Suprapubic skin (tissue), 4 donors: ENCODE measurements around the gene EP300. TPM values are rescaled to one million over a fixed set of nuclear protein-coding genes. Genes with fewer than 3 reads are reported as not detected.
A peak's percentile ranks its signal among the peaks of the same experiment; 100 is the strongest.
"Not testable (repeated sequence)": the region's sequence is repeated elsewhere in the genome, so short reads cannot be mapped to it uniquely, and the experiment has no call there.

Source experiments
- DNase-seq, 2 donors: peaks; one replicate each; pipeline ENCODE4 v3.0.0-alpha.2; 2019; ENCODE audit warnings: low spot score in 2 of 2
- H3K27ac ChIP-seq: fragments of 200-600 bp; sonication (generic); one replicate; pipeline ENCODE4 v1.5.1; 2019
- H3K27me3 ChIP-seq: fragments of 200-600 bp; sonication (generic); one replicate; pipeline ENCODE4 v1.5.1; 2019
- H3K36me3 ChIP-seq: fragments of 200-600 bp; sonication (generic); one replicate; pipeline ENCODE4 v1.5.1; 2019
- H3K4me1 ChIP-seq: fragments of 200-600 bp; sonication (generic); one replicate; pipeline ENCODE4 v1.5.1; 2019
- H3K4me3 ChIP-seq: fragments of 200-600 bp; sonication (generic); one replicate; pipeline ENCODE4 v1.5.1; 2019; ENCODE audit warnings: mild to moderate bottlenecking
- H3K9me3 ChIP-seq: fragments of 200-600 bp; sonication (generic); one replicate; pipeline ENCODE4 v1.5.1; 2019
- EP300 ChIP-seq: sonication (generic); formaldehyde crosslinking; IDR thresholded peaks from one replicate; pipeline ENCODE4 v1.6.1; 2017; ENCODE audit warnings: antibody characterized with exemption
- POLR2A ChIP-seq, 2 donors: fragments of 450-650 bp; IDR thresholded peaks; one replicate each; pipeline ENCODE4 v1.6.1; 2017; ENCODE audit warnings: antibody characterized with exemption in 2 of 2, mild to moderate bottlenecking in 2 of 2, moderate library complexity in 2 of 2
- POLR2AphosphoS5 ChIP-seq, 3 donors: sonication (generic); formaldehyde crosslinking; IDR thresholded peaks; one replicate each; pipeline ENCODE4 v1.6.1; 2017; ENCODE audit warnings: antibody characterized with exemption in 3 of 3
- WGBS: methylation state at CpG from one replicate; pipeline ENCODE4 v1.1.5; 2018; 5-methylcytosine and 5-hydroxymethylcytosine counted together
- total RNA-seq, 4 donors: library from RNA; depleted of rRNA; stranded (reverse); fragments of >200 nt; gene quantifications; one replicate each; pipeline ENCODE4 v1.1.0, GENCODE V29; 2016
- TF ChIP-seq, protein P1 (sequence below), 2 donors: fragments of 200-600 bp in 1 of 2; fragments of 450-650 bp in 1 of 2; sonication (generic) in 1 of 2; IDR thresholded peaks; one replicate each; pipeline ENCODE4 v1.5.1; 2016 to 2019; ENCODE audit warnings: antibody characterized with exemption in 2 of 2, mild to moderate bottlenecking in 1 of 2, moderate library complexity in 1 of 2

Gene EP300
- 100 to 1,000 TPM; 103 to 172 (median 126) TPM for total RNA-seq

DNA sequence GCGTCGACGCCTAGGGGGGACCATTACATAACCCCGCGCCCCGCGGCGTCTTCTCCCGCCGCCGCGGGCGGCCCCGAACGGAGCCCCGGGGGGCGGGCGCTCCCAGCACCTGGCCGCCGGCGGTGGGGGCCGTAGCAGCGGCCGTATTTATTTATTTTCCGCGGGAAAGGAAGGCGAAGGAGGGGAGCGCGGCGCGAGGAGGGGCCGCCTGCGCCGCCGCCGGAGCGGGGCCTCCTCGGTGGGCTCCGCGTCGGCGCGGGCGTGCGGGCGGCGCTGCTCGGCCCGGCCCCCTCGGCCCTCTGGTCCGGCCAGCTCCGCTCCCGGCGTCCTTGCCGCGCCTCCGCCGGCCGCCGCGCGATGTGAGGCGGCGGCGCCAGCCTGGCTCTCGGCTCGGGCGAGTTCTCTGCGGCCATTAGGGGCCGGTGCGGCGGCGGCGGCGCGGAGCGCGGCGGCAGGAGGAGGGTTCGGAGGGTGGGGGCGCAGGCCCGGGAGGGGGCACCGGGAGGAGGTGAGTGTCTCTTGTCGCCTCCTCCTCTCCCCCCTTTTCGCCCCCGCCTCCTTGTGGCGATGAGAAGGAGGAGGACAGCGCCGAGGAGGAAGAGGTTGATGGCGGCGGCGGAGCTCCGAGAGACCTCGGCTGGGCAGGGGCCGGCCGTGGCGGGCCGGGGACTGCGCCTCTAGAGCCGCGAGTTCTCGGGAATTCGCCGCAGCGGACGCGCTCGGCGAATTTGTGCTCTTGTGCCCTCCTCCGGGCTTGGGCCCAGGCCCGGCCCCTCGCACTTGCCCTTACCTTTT is at the start of gene EP300:
Gene EP300, plus strand, starts transcription at position 570 of the 795 bp plus-strand sequence. CDS start 413 bp downstream, outside the sequence.
- peaks cover 47% of the 10 kb centered on the region for H3K4me1 ChIP-seq
- H3K27me3 ChIP-seq, result no peaks in the 10 kb centered on the region
- H3K36me3 ChIP-seq, result no peaks in the 10 kb centered on the region
- H3K9me3 ChIP-seq, result no peaks in the 10 kb centered on the region
- under 1% methylated on average over 22 of the region's 112 CpGs for WGBS
- H3K27ac ChIP-seq, result peak within 1 kb of the TSS; percentile 100
- peak within 1 kb of the TSS; percentile 99 for H3K4me3 ChIP-seq
- TF ChIP-seq, protein P1, sequence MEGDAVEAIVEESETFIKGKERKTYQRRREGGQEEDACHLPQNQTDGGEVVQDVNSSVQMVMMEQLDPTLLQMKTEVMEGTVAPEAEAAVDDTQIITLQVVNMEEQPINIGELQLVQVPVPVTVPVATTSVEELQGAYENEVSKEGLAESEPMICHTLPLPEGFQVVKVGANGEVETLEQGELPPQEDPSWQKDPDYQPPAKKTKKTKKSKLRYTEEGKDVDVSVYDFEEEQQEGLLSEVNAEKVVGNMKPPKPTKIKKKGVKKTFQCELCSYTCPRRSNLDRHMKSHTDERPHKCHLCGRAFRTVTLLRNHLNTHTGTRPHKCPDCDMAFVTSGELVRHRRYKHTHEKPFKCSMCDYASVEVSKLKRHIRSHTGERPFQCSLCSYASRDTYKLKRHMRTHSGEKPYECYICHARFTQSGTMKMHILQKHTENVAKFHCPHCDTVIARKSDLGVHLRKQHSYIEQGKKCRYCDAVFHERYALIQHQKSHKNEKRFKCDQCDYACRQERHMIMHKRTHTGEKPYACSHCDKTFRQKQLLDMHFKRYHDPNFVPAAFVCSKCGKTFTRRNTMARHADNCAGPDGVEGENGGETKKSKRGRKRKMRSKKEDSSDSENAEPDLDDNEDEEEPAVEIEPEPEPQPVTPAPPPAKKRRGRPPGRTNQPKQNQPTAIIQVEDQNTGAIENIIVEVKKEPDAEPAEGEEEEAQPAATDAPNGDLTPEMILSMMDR (IDR thresholded peaks at IDR 0.05), result peak in 1 of 2 donors; percentile 32
- peak; percentile 36 to 67 for TF ChIP-seq POLR2A (IDR thresholded peaks at IDR 0.05)
- peak in 2 of 3 donors; percentile 47 to 74 for TF ChIP-seq POLR2AphosphoS5 (IDR thresholded peaks at IDR 0.05)
- no peak for TF ChIP-seq EP300
- peak; percentile 92 to 93 for DNase-seq

GRCh38 chr22:41043722-41044121 is 48.7 kb upstream of the EP300 start:
- Histone ChIP-seq H3K4me1 (peaks cover 5% of the 10 kb centered on the region), H3K36me3 (no peaks in the 10 kb centered on the region), H3K4me3 (no peak overlapping the region), H3K9me3 (no peaks in the 10 kb centered on the region), H3K27ac (no peak overlapping the region), H3K27me3 (no peaks in the 10 kb centered on the region)
- DNase-seq, result no peak
- no peak for TF ChIP-seq POLR2AphosphoS5 (IDR thresholded peaks at IDR 0.05)
- TF ChIP-seq, protein P1 (IDR thresholded peaks at IDR 0.05), result no peak
- WGBS, result 79% methylated on average over 6 of the region's 6 CpGs

DNA sequence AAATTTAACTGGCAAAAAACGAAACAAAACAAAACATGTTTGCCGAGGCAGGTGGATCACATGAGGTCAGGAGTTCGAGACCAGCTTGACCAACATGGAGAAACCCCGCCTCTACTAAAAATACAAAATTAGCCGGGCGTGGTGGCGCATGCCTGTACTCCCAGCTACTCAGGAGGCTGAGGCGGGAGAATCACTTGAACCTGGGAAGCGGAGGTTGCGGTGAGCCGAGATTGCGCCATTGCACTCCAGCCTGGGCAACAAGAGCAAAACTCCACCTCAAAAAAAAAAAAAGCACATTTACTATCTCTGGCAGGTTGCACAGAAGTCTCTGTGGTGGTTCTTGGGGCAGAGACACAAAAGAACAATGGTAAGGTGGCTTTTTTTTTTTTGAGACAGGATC is 46.8 kb upstream of the EP300 start:
- not testable (repeated sequence) for H3K9me3 ChIP-seq, H3K27me3 ChIP-seq, H3K27ac ChIP-seq, H3K4me1 ChIP-seq, H3K36me3 ChIP-seq, DNase-seq, H3K4me3 ChIP-seq
- WGBS, result 83% methylated on average over 12 of the region's 12 CpGs

GRCh38 chr22:41047801-41048211 is 44.6 kb upstream of the EP300 start:
- 89% methylated on average over 3 of the region's 3 CpGs for WGBS
- no peak for DNase-seq
- Histone ChIP-seq H3K27ac (no peak overlapping the region), H3K9me3 (no peaks in the 10 kb centered on the region), H3K4me3 (no peak overlapping the region), H3K4me1 (peaks cover 6% of the 10 kb centered on the region), H3K27me3 (no peaks in the 10 kb centered on the region), H3K36me3 (no peaks in the 10 kb centered on the region)
- no peak for TF ChIP-seq POLR2A (IDR thresholded peaks at IDR 0.05)
- TF ChIP-seq, protein P1 (IDR thresholded peaks at IDR 0.05), result no peak
- TF ChIP-seq POLR2AphosphoS5 (IDR thresholded peaks at IDR 0.05), result no peak
- no peak for TF ChIP-seq EP300

DNA sequence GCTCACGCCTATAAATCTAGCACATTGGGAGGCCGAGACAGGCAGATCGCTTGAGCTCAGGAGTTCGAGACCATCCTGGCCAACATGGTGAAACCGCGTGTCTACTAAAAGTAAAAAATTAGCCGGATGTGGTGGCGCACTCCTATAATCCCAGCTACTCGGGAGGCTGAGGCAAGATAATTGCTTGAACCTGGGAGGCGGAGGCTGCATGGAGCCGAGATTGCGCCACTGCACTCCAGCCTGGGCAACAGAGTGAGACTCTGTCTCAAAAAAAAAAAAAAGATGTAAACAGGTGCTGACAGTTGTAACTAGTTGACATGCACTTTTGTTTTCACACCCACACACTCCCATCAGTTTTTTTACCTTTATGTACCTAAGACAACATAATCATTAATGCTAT is 44.0 kb upstream of the EP300 start:
- 88% methylated on average over 12 of the region's 12 CpGs for WGBS
- H3K4me3 ChIP-seq, result peak overlapping the region; percentile 22
- H3K36me3 ChIP-seq, H3K27me3 ChIP-seq, DNase-seq, H3K27ac ChIP-seq, H3K9me3 ChIP-seq, H3K4me1 ChIP-seq: not testable (repeated sequence)

- Histone ChIP-seq H3K4me3 (peak overlapping the region; percentile 22), H3K27me3 (no peaks in the 10 kb centered on the region), H3K36me3 (no peaks in the 10 kb centered on the region), H3K4me1 (peaks cover 9% of the 10 kb centered on the region), H3K9me3 (no peaks in the 10 kb centered on the region), H3K27ac (no peak overlapping the region)
- 35% methylated on average over 24 of the region's 31 CpGs for WGBS
- peak; percentile 66 to 83 for DNase-seq
- no peak for TF ChIP-seq EP300
Measured at GRCh38 chr22:41048791-41049717, 43.3 kb upstream of the EP300 start.

GRCh38 chr22:41049795-41050194 is 42.6 kb upstream of the EP300 start:
- 97% methylated on average over 3 of the region's 4 CpGs for WGBS
- DNase-seq, H3K27ac ChIP-seq, H3K4me1 ChIP-seq, H3K36me3 ChIP-seq, H3K27me3 ChIP-seq, H3K9me3 ChIP-seq, H3K4me3 ChIP-seq: not testable (repeated sequence)
